GM12873 (cell line): ENCODE measurements around the gene IRGC.

Source experiments
- TF ChIP-seq, protein P1 (sequence below): IDR thresholded peaks from 2 replicates; pipeline ENCODE4 v1.5.1; 2012; ENCODE audit warnings: low read depth, mild to moderate bottlenecking, moderate library complexity, low read length, control low read depth; ENCODE audit not compliant: insufficient read depth; ENCODE audit errors: missing control alignments

IRGC gene

DNA sequence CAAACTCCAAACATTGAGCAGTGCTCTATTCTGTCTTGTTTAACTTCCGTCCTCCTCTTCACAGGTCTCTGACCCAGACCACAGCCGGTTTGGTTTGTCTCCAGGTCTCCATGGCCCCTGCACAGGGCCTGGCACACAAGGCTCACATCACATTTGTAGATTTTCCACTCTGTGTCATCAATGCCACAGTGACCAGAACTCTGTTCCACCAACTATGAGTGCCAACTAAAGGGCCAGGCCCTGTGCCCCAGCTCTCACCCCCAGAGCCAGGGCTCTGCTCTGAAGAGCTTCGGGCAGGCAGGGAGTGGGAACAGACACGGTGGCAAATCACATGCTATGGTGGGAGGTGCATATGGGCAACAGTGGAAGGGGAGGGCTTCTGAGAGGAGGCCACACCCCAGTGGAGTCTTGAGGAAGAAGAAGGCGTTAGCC is 22.9 kb downstream of the IRGC start:
- TF ChIP-seq, protein P1, sequence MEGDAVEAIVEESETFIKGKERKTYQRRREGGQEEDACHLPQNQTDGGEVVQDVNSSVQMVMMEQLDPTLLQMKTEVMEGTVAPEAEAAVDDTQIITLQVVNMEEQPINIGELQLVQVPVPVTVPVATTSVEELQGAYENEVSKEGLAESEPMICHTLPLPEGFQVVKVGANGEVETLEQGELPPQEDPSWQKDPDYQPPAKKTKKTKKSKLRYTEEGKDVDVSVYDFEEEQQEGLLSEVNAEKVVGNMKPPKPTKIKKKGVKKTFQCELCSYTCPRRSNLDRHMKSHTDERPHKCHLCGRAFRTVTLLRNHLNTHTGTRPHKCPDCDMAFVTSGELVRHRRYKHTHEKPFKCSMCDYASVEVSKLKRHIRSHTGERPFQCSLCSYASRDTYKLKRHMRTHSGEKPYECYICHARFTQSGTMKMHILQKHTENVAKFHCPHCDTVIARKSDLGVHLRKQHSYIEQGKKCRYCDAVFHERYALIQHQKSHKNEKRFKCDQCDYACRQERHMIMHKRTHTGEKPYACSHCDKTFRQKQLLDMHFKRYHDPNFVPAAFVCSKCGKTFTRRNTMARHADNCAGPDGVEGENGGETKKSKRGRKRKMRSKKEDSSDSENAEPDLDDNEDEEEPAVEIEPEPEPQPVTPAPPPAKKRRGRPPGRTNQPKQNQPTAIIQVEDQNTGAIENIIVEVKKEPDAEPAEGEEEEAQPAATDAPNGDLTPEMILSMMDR: no peak

DNA sequence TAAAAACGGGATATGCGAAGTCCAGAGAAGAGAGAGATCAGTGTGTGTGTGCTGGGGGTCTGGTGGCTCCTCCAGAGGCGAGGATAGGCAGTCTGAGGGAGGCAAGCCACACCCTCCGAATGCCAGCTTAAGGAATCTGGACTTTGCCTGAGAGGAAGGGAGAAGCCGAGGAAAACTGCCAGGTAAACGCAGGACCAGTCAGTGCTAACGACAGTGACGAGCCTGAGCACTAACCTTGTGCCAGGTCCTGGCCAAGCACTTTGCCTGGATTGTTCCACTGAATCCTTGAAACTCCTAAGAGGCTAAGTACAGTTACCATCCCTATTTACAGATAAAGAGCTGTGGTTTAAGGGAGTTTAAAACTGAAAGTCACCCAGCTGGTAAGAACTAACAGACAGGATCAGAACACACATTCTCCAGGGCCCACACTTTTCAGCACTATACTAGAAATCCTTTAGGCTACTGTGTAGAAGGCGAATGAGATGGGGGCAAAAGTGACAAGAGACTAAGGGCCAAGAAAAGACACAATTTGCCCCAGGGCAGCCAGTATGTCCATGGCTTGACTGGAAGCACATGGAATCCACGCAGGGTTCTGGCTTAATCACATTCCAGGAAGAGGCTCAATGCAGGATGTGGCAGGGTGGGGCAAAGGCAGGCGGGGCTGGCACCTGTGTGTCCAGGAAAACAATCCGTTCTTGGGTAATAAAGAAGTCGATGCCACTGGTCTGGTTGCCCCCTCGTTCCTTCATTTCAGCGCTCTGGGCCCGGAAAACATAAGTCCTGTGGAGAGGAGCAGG is 23.8 kb downstream of the IRGC start:
- TF ChIP-seq, protein P1: no peak

DNA sequence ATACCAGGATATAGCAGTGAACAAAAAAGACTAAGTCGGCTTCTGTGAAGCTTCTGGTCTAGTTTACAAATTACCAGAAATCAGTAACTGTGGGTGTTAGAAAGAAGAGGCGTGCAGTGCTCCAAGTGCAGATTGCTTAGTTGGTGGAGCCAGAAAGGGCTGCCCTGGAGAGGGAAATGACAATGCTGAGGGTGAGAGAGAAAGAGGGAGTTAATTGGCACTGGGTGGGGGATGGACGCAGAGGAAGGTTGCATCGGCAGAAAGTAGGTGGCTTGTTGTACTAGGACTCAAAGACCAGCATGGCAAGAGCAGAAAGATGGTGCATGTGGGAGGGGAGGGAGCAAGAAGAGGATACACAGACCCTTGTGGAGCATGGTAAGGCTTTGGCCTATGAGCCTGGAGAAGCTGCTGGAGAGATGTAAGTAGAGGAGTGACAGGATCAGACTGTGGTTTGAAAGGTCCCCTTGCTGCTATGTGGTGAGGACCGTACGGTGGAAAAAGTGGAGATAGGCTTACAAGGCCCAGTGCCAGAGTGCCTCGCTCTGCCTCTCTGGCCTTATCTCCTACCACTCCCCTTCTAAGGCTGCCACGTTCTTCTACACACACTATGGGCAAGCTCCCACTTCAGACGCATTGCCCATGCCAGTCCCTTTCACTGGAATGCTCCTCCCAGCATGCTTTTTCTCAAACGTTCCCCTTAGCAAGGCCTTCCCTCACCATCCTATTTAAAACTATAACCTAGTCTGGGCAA is 25.4 kb downstream of the IRGC start:
- TF ChIP-seq, protein P1: no peak

DNA sequence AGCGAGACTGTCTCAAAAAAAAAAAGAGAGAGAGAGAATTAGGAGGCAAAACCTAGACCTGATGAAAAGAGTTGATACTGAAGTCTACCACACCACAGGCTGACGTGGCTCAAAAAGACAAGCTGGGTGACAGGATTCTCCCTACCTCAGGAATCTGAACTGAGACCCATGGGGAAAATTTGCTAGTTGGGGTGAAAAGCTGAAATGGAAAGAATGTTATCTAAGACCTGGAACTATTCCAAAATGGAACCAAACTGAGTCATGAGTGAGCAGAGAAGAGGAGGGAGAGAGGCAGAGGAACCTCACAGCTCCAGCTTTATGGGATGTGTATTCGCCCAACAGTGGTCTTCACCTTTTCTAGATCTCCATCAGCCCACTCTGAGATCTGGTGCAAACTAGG is 27.2 kb downstream of the IRGC start:
- TF ChIP-seq, protein P1: no peak

DNA sequence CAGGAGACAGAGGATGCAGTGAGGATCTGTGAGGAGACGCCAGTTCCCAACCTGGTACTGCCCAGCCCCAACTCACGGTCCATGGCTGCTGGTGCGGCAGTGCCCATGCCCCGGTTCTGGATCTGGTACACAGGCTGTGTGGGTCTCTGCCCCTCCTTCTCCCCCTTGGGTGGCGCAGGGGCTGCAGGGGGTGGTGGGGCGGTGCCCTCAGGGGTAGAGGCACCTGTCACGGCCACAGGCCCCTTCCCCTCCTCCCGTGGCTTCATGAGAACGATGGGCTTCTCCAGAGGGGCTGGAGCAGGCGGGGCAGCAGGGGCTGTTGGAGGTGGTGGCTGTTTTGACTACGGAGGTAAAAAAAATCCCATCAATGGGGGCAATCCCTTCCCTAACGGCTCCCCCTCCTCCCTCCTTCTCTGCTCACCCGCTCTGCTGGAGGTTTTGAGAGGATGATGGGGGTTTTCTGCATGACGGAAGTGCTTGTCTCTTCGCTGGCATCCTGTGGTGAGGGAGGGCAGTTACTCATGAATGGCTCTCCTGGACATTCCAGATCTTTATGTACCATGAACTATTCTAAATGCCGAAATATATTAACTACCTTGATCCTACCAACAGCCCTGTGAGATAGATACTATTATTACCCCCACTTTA is 31.8 kb downstream of the IRGC start:
- TF ChIP-seq, protein P1: no peak

DNA sequence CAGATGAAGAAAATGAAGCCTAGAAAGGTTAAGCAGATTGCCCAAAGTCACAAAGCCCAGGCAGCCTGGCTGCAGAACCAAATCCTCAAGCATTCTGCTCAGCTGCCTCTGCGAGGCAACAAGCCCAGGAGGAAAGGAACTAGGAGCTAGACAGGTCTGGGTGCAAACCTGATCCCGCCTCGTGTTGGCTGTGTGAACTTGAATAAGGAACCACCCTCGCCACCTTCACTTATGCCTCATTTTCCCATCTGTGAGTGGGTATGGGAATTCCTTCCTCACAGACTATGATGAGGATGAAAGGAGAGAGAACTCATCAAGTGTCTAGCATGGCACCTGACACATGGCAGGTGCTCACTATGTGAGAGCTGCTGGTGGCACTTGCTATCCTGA is 32.3 kb downstream of the IRGC start:
- TF ChIP-seq, protein P1: no peak

DNA sequence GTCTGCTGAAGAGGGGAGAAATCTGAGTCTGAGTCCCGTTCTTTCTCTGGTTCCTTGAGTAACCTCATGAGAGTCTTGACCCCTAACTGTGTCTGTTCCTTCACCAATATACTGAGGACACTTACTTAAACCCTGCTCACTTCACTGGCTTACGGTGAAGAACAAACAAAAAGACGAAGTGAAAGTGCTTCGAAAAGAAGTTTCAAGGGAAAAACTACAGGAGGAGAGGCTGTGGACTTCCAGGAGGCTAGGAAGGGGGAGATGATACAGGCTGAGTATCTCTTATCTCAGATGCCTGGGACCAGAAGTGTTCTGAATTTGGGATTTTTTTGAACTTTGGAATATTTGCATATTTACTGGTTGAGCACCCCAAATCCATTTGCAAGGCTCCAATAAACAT is 32.8 kb downstream of the IRGC start:
- TF ChIP-seq, protein P1: no peak
